Fibroblast of upper back skin (primary cell): Measurements from ENCODE around the gene C1orf167.

ENCODE experiments used
- DNase-seq: peaks from one replicate; pipeline ENCODE4 v3.0.0-alpha.2; 2013

Gene C1orf167

GRCh38 chr1:11787804-11788436, 25.9 kb downstream of the C1orf167 start:
- no peak for DNase-seq

GRCh38 chr1:11788549-11789053, 26.6 kb downstream of the C1orf167 start:
- DNase-seq: no peak

- DNase-seq: no peak
Measured at GRCh38 chr1:11789126-11790067, 27.4 kb downstream of the C1orf167 start.

- no peak for DNase-seq
Measured at GRCh38 chr1:11790101-11790879, 28.3 kb downstream of the C1orf167 start.

- peak; percentile 52 for DNase-seq
Measured at GRCh38 chr1:11790880-11791715, 29.1 kb downstream of the C1orf167 start.

GRCh38 chr1:11792106-11792505, 30.1 kb downstream of the C1orf167 start:
- no peak for DNase-seq

- no peak for DNase-seq
Measured at GRCh38 chr1:11793819-11794218, 31.8 kb downstream of the C1orf167 start.

GRCh38 chr1:11794446-11795237, 32.6 kb downstream of the C1orf167 start:
- DNase-seq: no peak

GRCh38 chr1:11795238-11795890, 33.4 kb downstream of the C1orf167 start:
- no peak for DNase-seq

GRCh38 chr1:11796036-11796828, 34.2 kb downstream of the C1orf167 start:
- DNase-seq: no peak

- DNase-seq: no peak
Measured at GRCh38 chr1:11797525-11798216, 35.7 kb downstream of the C1orf167 start.

- no peak for DNase-seq
Measured at GRCh38 chr1:11799099-11799498, 37.1 kb downstream of the C1orf167 start.

- no peak for DNase-seq
Measured at GRCh38 chr1:11799896-11800295, 37.9 kb downstream of the C1orf167 start.

- DNase-seq: no peak
Measured at GRCh38 chr1:11800391-11800755, 38.4 kb downstream of the C1orf167 start.

- no peak for DNase-seq
Measured at GRCh38 chr1:11800756-11801433, 38.9 kb downstream of the C1orf167 start.

- DNase-seq: no peak
Measured at GRCh38 chr1:11802616-11802972, 40.6 kb downstream of the C1orf167 start.

GRCh38 chr1:11802973-11803885, 41.2 kb downstream of the C1orf167 start:
- peak; percentile 95 for DNase-seq
